Stimulated activated naive CD8-positive, alpha-beta T cell treated with anti-CD3 and anti-CD28 coated beads, Interleukin-15, amount 100 ng/mL, for 72 hours (primary cell): ENCODE results near the gene CNIH4.
A peak's percentile ranks its signal among the peaks of the same experiment; 100 is the strongest.
"Not testable (repeated sequence)": the region's sequence is repeated elsewhere in the genome, so short reads cannot be mapped to it uniquely, and the experiment has no call there.

Experiments used
- ATAC-seq: fragments of 150-1000 bp; cut with Tn5 transposase; 2 replicates; pipeline ENCODE4 v1.10.0; 2021; ENCODE audit warnings: mild to moderate bottlenecking, moderate library complexity
- DNase-seq, 2 donors: peaks; one replicate each; pipeline ENCODE4 v3.0.0; 2021 to 2022
- H3K27ac Mint-ChIP-seq, 2 donors: one replicate each; pipeline ENCODE4 v1.8.0; 2022; ENCODE audit warnings: mild to moderate bottlenecking in 2 of 2, mixed read lengths in 2 of 2, moderate library complexity in 2 of 2
- H3K27me3 Mint-ChIP-seq: one replicate; pipeline ENCODE4 v1.8.0; 2022; ENCODE audit warnings: mixed read lengths
- H3K4me1 Mint-ChIP-seq: one replicate; pipeline ENCODE4 v1.8.0; 2022; ENCODE audit warnings: mild to moderate bottlenecking, mixed read lengths
- H3K4me3 Mint-ChIP-seq, 2 donors: one replicate each; pipeline ENCODE4 v1.8.0; 2022; ENCODE audit warnings: mild to moderate bottlenecking in 2 of 2, mixed read lengths in 2 of 2, moderate library complexity in 1 of 2
- H3K9me3 Mint-ChIP-seq, 2 donors: one replicate each; pipeline ENCODE4 v1.8.0; 2022; ENCODE audit warnings: mixed read lengths in 2 of 2

CNIH4 gene

GRCh38 chr1:224356685-224357625 is at the start of gene CNIH4:
Gene CNIH4, plus strand, starts transcription at chr1:224356879. Its CDS starts 46 bp downstream, at chr1:224356925.
- Mint-ChIP-seq H3K27ac (peak within 1 kb of the TSS; percentile 94 to 98), H3K4me1 (peaks cover 46% of the 10 kb centered on the region), H3K27me3 (no peaks in the 10 kb centered on the region), H3K9me3 (no peaks in the 10 kb centered on the region), H3K4me3 (peak within 1 kb of the TSS; percentile 92 to 99)
- DNase-seq, result peak; percentile 88 to 93
- ATAC-seq, result peak; percentile 99

GRCh38 chr1:224308064-224308463 is 48.6 kb upstream of the CNIH4 start:
- DNase-seq (no peak), ATAC-seq (no peak)
- no peak overlapping the region for H3K27ac Mint-ChIP-seq
- H3K27me3 Mint-ChIP-seq, result no peaks in the 10 kb centered on the region
- no peak overlapping the region for H3K4me3 Mint-ChIP-seq
- H3K9me3 Mint-ChIP-seq, result no peaks in the 10 kb centered on the region
- no peaks in the 10 kb centered on the region for H3K4me1 Mint-ChIP-seq

GRCh38 chr1:224311503-224311902 is 45.2 kb upstream of the CNIH4 start:
- H3K27ac Mint-ChIP-seq, H3K4me1 Mint-ChIP-seq, H3K4me3 Mint-ChIP-seq, ATAC-seq, H3K27me3 Mint-ChIP-seq, H3K9me3 Mint-ChIP-seq, DNase-seq: not testable (repeated sequence)

GRCh38 chr1:224312025-224312424 is 44.7 kb upstream of the CNIH4 start:
- Mint-ChIP-seq H3K4me3 (no peak overlapping the region), H3K4me1 (no peaks in the 10 kb centered on the region), H3K27ac (no peak overlapping the region), H3K27me3 (no peaks in the 10 kb centered on the region), H3K9me3 (no peaks in the 10 kb centered on the region)
- ATAC-seq (no peak), DNase-seq (no peak)

GRCh38 chr1:224317383-224318045 is 39.2 kb upstream of the CNIH4 start:
- H3K9me3 Mint-ChIP-seq, result no peaks in the 10 kb centered on the region
- H3K27me3 Mint-ChIP-seq, result no peaks in the 10 kb centered on the region
- H3K4me1 Mint-ChIP-seq, result peaks cover 18% of the 10 kb centered on the region
- ATAC-seq, result no peak
- no peak overlapping the region for H3K4me3 Mint-ChIP-seq
- H3K27ac Mint-ChIP-seq, result no peak overlapping the region
- DNase-seq, result no peak

- H3K4me3 Mint-ChIP-seq, result no peak overlapping the region
- H3K27ac Mint-ChIP-seq, result no peak overlapping the region
- no peaks in the 10 kb centered on the region for H3K27me3 Mint-ChIP-seq
- H3K4me1 Mint-ChIP-seq, result peaks cover 28% of the 10 kb centered on the region
- DNase-seq, result no peak
- H3K9me3 Mint-ChIP-seq, result no peaks in the 10 kb centered on the region
- no peak for ATAC-seq
Observed at GRCh38 chr1:224321706-224322105, 35.0 kb upstream of the CNIH4 start.

- DNase-seq (no peak), ATAC-seq (no peak)
- Mint-ChIP-seq H3K9me3 (no peaks in the 10 kb centered on the region), H3K27me3 (no peaks in the 10 kb centered on the region), H3K4me3 (no peak overlapping the region), H3K4me1 (peaks cover 46% of the 10 kb centered on the region), H3K27ac (no peak overlapping the region)
Observed at GRCh38 chr1:224325959-224326358, 30.7 kb upstream of the CNIH4 start.

GRCh38 chr1:224328644-224329043 is 28.0 kb upstream of the CNIH4 start:
- DNase-seq (no peak), ATAC-seq (no peak)
- peaks cover 36% of the 10 kb centered on the region for H3K4me1 Mint-ChIP-seq
- peak overlapping the region in 1 of 2 donors; percentile 31 for H3K27ac Mint-ChIP-seq
- H3K9me3 Mint-ChIP-seq, result no peaks in the 10 kb centered on the region
- H3K4me3 Mint-ChIP-seq, result peak overlapping the region; percentile 83 to 93
- no peaks in the 10 kb centered on the region for H3K27me3 Mint-ChIP-seq

GRCh38 chr1:224329484-224329841 is 27.2 kb upstream of the CNIH4 start:
- ATAC-seq, result no peak
- Mint-ChIP-seq H3K4me3 (peak overlapping the region; percentile 83 to 93), H3K27me3 (no peaks in the 10 kb centered on the region), H3K4me1 (peaks cover 45% of the 10 kb centered on the region), H3K27ac (peak overlapping the region; percentile 100), H3K9me3 (no peaks in the 10 kb centered on the region)
- no peak for DNase-seq

- peak; percentile 94 for ATAC-seq
- Mint-ChIP-seq H3K4me3 (peak within 1 kb of the TSS; percentile 83 to 93), H3K9me3 (no peaks in the 10 kb centered on the region), H3K4me1 (peaks cover 46% of the 10 kb centered on the region), H3K27me3 (no peaks in the 10 kb centered on the region), H3K27ac (peak within 1 kb of the TSS; percentile 100)
- DNase-seq, result peak; percentile 82 to 83
Observed at GRCh38 chr1:224329842-224330753, 26.6 kb upstream of the CNIH4 start, which contains the start of gene NVL. Gene NVL, minus strand, starts transcription at chr1:224330172. Its CDS starts 45 bp downstream, at chr1:224330127.

- Mint-ChIP-seq H3K4me1 (peaks cover 46% of the 10 kb centered on the region), H3K27me3 (no peaks in the 10 kb centered on the region), H3K4me3 (peak overlapping the region in 1 of 2 donors; percentile 47), H3K27ac (no peak overlapping the region), H3K9me3 (no peaks in the 10 kb centered on the region)
- DNase-seq (no peak), ATAC-seq (no peak)
Observed at GRCh38 chr1:224331326-224331725, 25.4 kb upstream of the CNIH4 start.

GRCh38 chr1:224331824-224332223 is 24.9 kb upstream of the CNIH4 start:
- Mint-ChIP-seq H3K4me3 (no peak overlapping the region), H3K27me3 (no peaks in the 10 kb centered on the region), H3K9me3 (no peaks in the 10 kb centered on the region), H3K4me1 (peaks cover 46% of the 10 kb centered on the region), H3K27ac (no peak overlapping the region)
- DNase-seq (no peak), ATAC-seq (no peak)

- no peak for DNase-seq
Observed at GRCh38 chr1:224333309-224333926, 23.3 kb upstream of the CNIH4 start.

GRCh38 chr1:224333939-224334786 is 22.5 kb upstream of the CNIH4 start:
- Mint-ChIP-seq H3K27ac (peak overlapping the region in 1 of 2 donors; percentile 90), H3K4me1 (peaks cover 27% of the 10 kb centered on the region), H3K4me3 (peak overlapping the region; percentile 26 to 49), H3K9me3 (no peaks in the 10 kb centered on the region), H3K27me3 (no peaks in the 10 kb centered on the region)
- ATAC-seq (no peak), DNase-seq (no peak)

More at GRCh38 chr1:224333309-224333926, 23.3 kb upstream of the CNIH4 start:
- H3K4me3 Mint-ChIP-seq, result peak overlapping the region in 1 of 2 donors; percentile 49
- H3K27me3 Mint-ChIP-seq, result no peaks in the 10 kb centered on the region
- H3K27ac Mint-ChIP-seq, result peak overlapping the region; percentile 6 to 73
- peak; percentile 50 for ATAC-seq
- no peaks in the 10 kb centered on the region for H3K9me3 Mint-ChIP-seq
- H3K4me1 Mint-ChIP-seq, result peaks cover 34% of the 10 kb centered on the region
